ENCODE results near the gene CS. TPM values are rescaled to one million over a fixed set of nuclear protein-coding genes. Genes with fewer than 3 reads are reported as not detected.

The CS gene
- polyA plus RNA-seq, 1 of the 3 experiments (the other 2 are of a cell fraction): 121 TPM

GRCh38 chr12:56298828-56299227 lies 1.3 kb downstream of the CS start:
- no peaks in the 10 kb centered on the region for H3K27me3 ChIP-seq (ENCODE audit: insufficient read depth)
- H3K27ac ChIP-seq (ENCODE audit: low read depth in 2 of 2, low read length in 1 of 2): peak overlapping the region in 1 of 2 experiments; percentile 85; a peak in 1 of 4 replicates
- H3K9ac ChIP-seq: peak overlapping the region; percentile 92
- H3K4me1 ChIP-seq (ENCODE audit: control insufficient read depth in 1 of 2, insufficient read depth in 2 of 2, low read depth in 1 of 2, low read length in 1 of 2): peaks cover 14 to 27% of the 10 kb centered on the region in 2 experiments; a peak in 2 of 4 replicates
- ChIA-PET CTCF (interaction anchor here (0.9 to 2.7 kb wide), 8 partner anchors 12 to 338 kb away, joined by 3 to 6 read pairs (median 4); partner anchors contain the start of genes ANKRD52, CNPY2, ERBB3 and SMARCC2), POLR2A (interaction anchor here (0.6 to 2.2 kb wide), 5 partner anchors 17 to 100 kb away, joined by 3 to 12 read pairs (median 4); partner anchors contain the start of genes CNPY2, COQ10A and STAT2)
- H3K9me3 ChIP-seq: no peaks in the 10 kb centered on the region
- no peak for DNase-seq
- 83% methylated on average over 5 of the region's 5 CpGs for WGBS (ENCODE audit: low lambda C conversion rate)
- H3K4me2 ChIP-seq: peak overlapping the region; percentile 96
- H4K20me1 ChIP-seq (ENCODE audit: insufficient read depth): peaks cover 40% of the 10 kb centered on the region
- peaks cover 34% of the 10 kb centered on the region for H3F3A ChIP-seq (replicated peaks; ENCODE audit: insufficient read depth)
- no peak for TF ChIP-seq ZBTB33 (IDR thresholded peaks at IDR 0.05; ENCODE audit: borderline replicate concordance, low read depth)
- no peak for TF ChIP-seq GATA2 (CRISPR knock-in tag; IDR thresholded peaks at IDR 0.05)
- H3K36me3 ChIP-seq (replicated peaks in 1 of 2; ENCODE audit: control insufficient read depth in 1 of 2, insufficient read depth in 2 of 2, low read length in 1 of 2): peaks cover 4 to 23% of the 10 kb centered on the region in 2 experiments
- H3K79me2 ChIP-seq (ENCODE audit: insufficient read depth): peaks cover 76% of the 10 kb centered on the region
- no peaks in the 10 kb centered on the region for H3K9me2 ChIP-seq
- H2AFZ ChIP-seq (ENCODE audit: low read depth): no peak overlapping the region
- peak overlapping the region; percentile 78 to 92 for H3K4me3 ChIP-seq (ENCODE audit: low read depth in 2 of 2, low read length in 1 of 2)

GRCh38 chr12:56297400-56297799 lies 2.7 kb downstream of the CS start:
- ChIA-PET CTCF (interaction anchor here (1.0 to 2.7 kb wide), 3 partner anchors 10 to 167 kb away, joined by 3 to 6 read pairs (median 3); partner anchors contain the start of gene CNPY2), POLR2A (no interaction called here)
- H3K9me2 ChIP-seq: no peaks in the 10 kb centered on the region
- TF ChIP-seq NFIC (IDR thresholded peaks at IDR 0.05; ENCODE audit: borderline replicate concordance) (no peak), RAD21 (IDR thresholded peaks at IDR 0.05; ENCODE audit: low read length) (no peak), RXRA (IDR thresholded peaks at IDR 0.05; ENCODE audit: borderline replicate concordance, low read depth) (no peak), GABPA (IDR thresholded peaks at IDR 0.05; ENCODE audit: low read depth) (no peak), RCOR1 (IDR thresholded peaks at IDR 0.05; ENCODE audit: low read length) (no peak), EP300 (IDR thresholded peaks at IDR 0.05; ENCODE audit: borderline replicate concordance in 1 of 2, low read depth in 1 of 2, low read length in 1 of 2) (no peak), FOXJ3 (CRISPR knock-in tag; IDR thresholded peaks at IDR 0.05) (no peak), EZH2phosphoT487 (IDR thresholded peaks at IDR 0.05; ENCODE audit: borderline replicate concordance, low read depth) (no peak)
- no peak overlapping the region for H3K9ac ChIP-seq
- H3K79me2 ChIP-seq (ENCODE audit: insufficient read depth): peaks cover 90% of the 10 kb centered on the region
- H3K9me3 ChIP-seq: no peaks in the 10 kb centered on the region
- no peak overlapping the region for H3K27ac ChIP-seq (ENCODE audit: low read depth in 2 of 2, low read length in 1 of 2)
- H3K27me3 ChIP-seq (ENCODE audit: insufficient read depth): no peaks in the 10 kb centered on the region
- peaks cover 51% of the 10 kb centered on the region for H4K20me1 ChIP-seq (ENCODE audit: insufficient read depth)
- no peak overlapping the region for H2AFZ ChIP-seq (ENCODE audit: low read depth)
- peak overlapping the region; percentile 96 for H3K4me2 ChIP-seq
- WGBS (ENCODE audit: low lambda C conversion rate): 95% methylated on average over 8 of the region's 8 CpGs
- H3K4me1 ChIP-seq (ENCODE audit: control insufficient read depth in 1 of 2, insufficient read depth in 2 of 2, low read depth in 1 of 2, low read length in 1 of 2): peaks cover 14 to 27% of the 10 kb centered on the region in 2 experiments; a peak in 2 of 4 replicates
- peaks cover 21% of the 10 kb centered on the region for H3F3A ChIP-seq (replicated peaks; ENCODE audit: insufficient read depth)
- no peak for DNase-seq
- H3K4me3 ChIP-seq (ENCODE audit: low read depth in 2 of 2, low read length in 1 of 2): no peak overlapping the region
- peaks cover 4 to 22% of the 10 kb centered on the region in 2 experiments for H3K36me3 ChIP-seq (replicated peaks in 1 of 2; ENCODE audit: control insufficient read depth in 1 of 2, insufficient read depth in 2 of 2, low read length in 1 of 2)

All from SK-N-SH (cell line).